Liver (tissue), 9 donors: ENCODE results near the gene CAVIN4. TPM values are rescaled to one million over a fixed set of nuclear protein-coding genes. Genes with fewer than 3 reads are reported as not detected.

Experiments
- DNase-seq: peaks from one replicate; pipeline ENCODE4 v3.0.0-alpha.2; 2017; ENCODE audit warnings: low spot score
- H3K27ac ChIP-seq, 2 donors: one replicate each; pipeline ENCODE4 v1.7.0; 2013; ENCODE audit warnings: inconsistent platforms in 2 of 2, low read length in 2 of 2, control low read depth in 1 of 2, low read depth in 1 of 2, mild to moderate bottlenecking in 1 of 2
- H3K27me3 ChIP-seq, 4 donors: one replicate each; pipeline versions ENCODE4 v1.6.1 to v1.7.0; 2013; ENCODE audit warnings: low read length in 3 of 4, inconsistent platforms in 1 of 4, mild to moderate bottlenecking in 1 of 4, moderate library complexity in 1 of 4; ENCODE audit not compliant: control insufficient read depth in 4 of 4, insufficient read depth in 4 of 4
- H3K36me3 ChIP-seq, 4 donors: one replicate each; pipeline versions ENCODE4 v1.6.1 to v1.7.0; 2013; ENCODE audit warnings: low read length in 3 of 4, mild to moderate bottlenecking in 3 of 4, low read depth in 1 of 4, moderate library complexity in 1 of 4; ENCODE audit not compliant: control insufficient read depth in 4 of 4, insufficient read depth in 3 of 4
- H3K4me1 ChIP-seq, 4 donors: one replicate each; pipeline versions ENCODE4 v1.6.1 to v1.7.0; 2013; ENCODE audit warnings: low read length in 3 of 4, mild to moderate bottlenecking in 3 of 4, moderate library complexity in 1 of 4; ENCODE audit not compliant: control insufficient read depth in 4 of 4, insufficient read depth in 4 of 4
- H3K4me3 ChIP-seq, 3 donors: one replicate each; pipeline versions ENCODE4 v1.6.1 to v1.7.0; 2013; ENCODE audit warnings: low read length in 3 of 3, control low read depth in 1 of 3, low read depth in 1 of 3, mild to moderate bottlenecking in 1 of 3
- H3K9ac ChIP-seq, 2 donors: one replicate each; pipeline ENCODE4 v1.7.0; 2013; ENCODE audit warnings: low read length in 2 of 2, mild to moderate bottlenecking in 2 of 2, moderate library complexity in 2 of 2, control low read depth in 1 of 2, low read depth in 1 of 2
- H3K9me3 ChIP-seq, 4 donors: one replicate each; pipeline versions ENCODE4 v1.6.1 to v1.7.0; 2013; ENCODE audit warnings: low read length in 3 of 4; ENCODE audit not compliant: control insufficient read depth in 4 of 4
- EGR1 ChIP-seq, 2 donors: IDR thresholded peaks; 2 replicates each; pipeline ENCODE4 v1.6.1; 2016 to 2018; ENCODE audit warnings: antibody characterized with exemption in 2 of 2, low read depth in 2 of 2
- FOXA1 ChIP-seq: IDR thresholded peaks from 2 replicates; pipeline ENCODE4 v1.6.1; 2016; ENCODE audit warnings: antibody characterized with exemption
- FOXA2 ChIP-seq: IDR thresholded peaks from 2 replicates; pipeline ENCODE4 v1.6.1; 2016; ENCODE audit warnings: antibody characterized with exemption
- GABPA ChIP-seq, 2 donors: IDR thresholded peaks in 1 of 2; conservative IDR thresholded peaks in 1 of 2; 2 replicates each; pipeline ENCODE4 v1.6.1; 2016; ENCODE audit warnings: antibody characterized with exemption in 2 of 2, mild to moderate bottlenecking in 1 of 2, moderate library complexity in 1 of 2
- HNF4A ChIP-seq, 2 donors: conservative IDR thresholded peaks; 2 replicates each; pipeline ENCODE4 v1.6.1; 2016; ENCODE audit warnings: antibody characterized with exemption in 2 of 2, mild to moderate bottlenecking in 2 of 2
- HNF4G ChIP-seq: IDR thresholded peaks from 2 replicates; pipeline ENCODE4 v1.6.1; 2016; ENCODE audit warnings: antibody characterized with exemption
- JUND ChIP-seq, 2 donors: IDR thresholded peaks; 2 replicates each; pipeline ENCODE4 v1.6.1; 2016; ENCODE audit warnings: antibody characterized with exemption in 2 of 2
- NR2F2 ChIP-seq: IDR thresholded peaks from 2 replicates; pipeline ENCODE4 v1.6.1; 2016; ENCODE audit warnings: antibody characterized with exemption
- RAD21 ChIP-seq, 2 donors: IDR thresholded peaks; 2 replicates each; pipeline ENCODE4 v1.6.1; 2016; ENCODE audit warnings: antibody characterized with exemption in 2 of 2, mild to moderate bottlenecking in 2 of 2
- RXRA ChIP-seq, 2 donors: IDR thresholded peaks; 2 replicates each; pipeline ENCODE4 v1.6.1; 2017 to 2018; ENCODE audit warnings: antibody characterized with exemption in 2 of 2, mild to moderate bottlenecking in 1 of 2
- SP1 ChIP-seq: IDR thresholded peaks from 2 replicates; pipeline ENCODE4 v1.6.1; 2018; ENCODE audit warnings: antibody characterized with exemption, mild to moderate bottlenecking
- TAF1 ChIP-seq: conservative IDR thresholded peaks from 2 replicates; pipeline ENCODE4 v1.6.1; 2016; ENCODE audit warnings: antibody characterized with exemption, mild to moderate bottlenecking
- YY1 ChIP-seq: IDR thresholded peaks from 2 replicates; pipeline ENCODE4 v1.6.1; 2016; ENCODE audit warnings: antibody characterized with exemption, mild to moderate bottlenecking
- WGBS: extraction: QIAGEN DNeasy Blood & Tissue Kit; methylation state at CpG from one replicate; pipeline ENCODE4 v1.1.7; 2013; 5-methylcytosine and 5-hydroxymethylcytosine counted together
- polyA plus RNA-seq, 2 donors: library from polyadenylated mRNA; stranded (reverse) in 1 of 2; unstranded in 1 of 2; fragments of 200-250 nt in 1 of 2; fragments of >200 nt in 1 of 2; fragmentation: Nextera tagmentation in 1 of 2; extraction: Ambion mirVana in 1 of 2; gene quantifications; one replicate each; pipeline versions ENCODE4 v1.2.1 to v1.2.3, GENCODE V29; 2013 to 2015
- total RNA-seq, 2 donors: library from RNA; depleted of rRNA; stranded (reverse); fragments of >200 nt; gene quantifications; one replicate each; pipeline ENCODE4 v1.2.3, GENCODE V29; 2014
- TF ChIP-seq, protein P1 (sequence below): IDR thresholded peaks from 2 replicates; pipeline ENCODE4 v1.6.1; 2016; ENCODE audit warnings: antibody characterized with exemption, mild to moderate bottlenecking
- TF ChIP-seq, protein P2 (sequence below): IDR thresholded peaks from 2 replicates; pipeline ENCODE4 v1.6.1; 2016; ENCODE audit warnings: antibody characterized with exemption
- TF ChIP-seq, protein P3 (sequence below): fragments of 150-350 bp; IDR thresholded peaks from 2 replicates; pipeline ENCODE4 v1.5.1; 2017; ENCODE audit warnings: improper control_type of control experiment, low read depth, low read length; ENCODE audit not compliant: missing input control
- TF ChIP-seq, protein P4 (sequence below): IDR thresholded peaks from 2 replicates; pipeline ENCODE4 v1.6.1; 2016; ENCODE audit warnings: antibody characterized with exemption
- TF ChIP-seq, protein P5 (sequence below): IDR thresholded peaks from 2 replicates; pipeline ENCODE4 v1.6.1; 2016; ENCODE audit warnings: antibody characterized with exemption
- donor health status: healthy.
- donor health status: healthy.
- donor health status: healthy.
- donor health status: healthy.
- donor health status: healthy.

Gene CAVIN4
- total and polyA plus RNA-seq, 4 donors, result 0.05 to 0.08 (median 0.06) TPM

DNA sequence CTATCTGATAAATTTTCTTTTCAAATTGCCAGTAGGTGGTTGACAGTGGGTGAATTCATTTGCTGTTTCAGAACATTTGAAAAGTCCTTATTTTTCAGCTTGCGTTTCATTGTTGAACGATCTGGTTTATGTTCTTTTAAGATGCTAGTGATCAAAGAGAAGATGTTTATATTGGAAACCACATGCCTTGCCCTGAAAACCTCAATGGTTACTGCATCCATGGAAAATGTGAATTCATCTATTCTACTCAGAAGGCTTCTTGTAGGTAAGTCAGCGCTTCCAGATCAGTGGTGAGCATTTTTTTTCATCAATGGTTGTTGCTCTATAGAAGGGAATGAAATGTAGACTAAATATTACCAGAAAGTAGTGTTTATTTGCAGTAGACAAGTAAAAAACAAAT, 16.6 kb upstream of the CAVIN4 start:
- Histone ChIP-seq H3K9me3 (no peaks in the 10 kb centered on the region), H3K9ac (no peak overlapping the region), H3K4me1 (peaks cover 0 to 6% (median 0%) of the 10 kb centered on the region in 4 donors), H3K27ac (no peak overlapping the region), H3K4me3 (no peak overlapping the region), H3K36me3 (no peaks in the 10 kb centered on the region), H3K27me3 (no peaks in the 10 kb centered on the region)
- no peak for TF ChIP-seq JUND (IDR thresholded peaks at IDR 0.05)
- no peak for TF ChIP-seq NR2F2
- TF ChIP-seq RXRA (IDR thresholded peaks at IDR 0.05), result no peak
- TF ChIP-seq, protein P1, sequence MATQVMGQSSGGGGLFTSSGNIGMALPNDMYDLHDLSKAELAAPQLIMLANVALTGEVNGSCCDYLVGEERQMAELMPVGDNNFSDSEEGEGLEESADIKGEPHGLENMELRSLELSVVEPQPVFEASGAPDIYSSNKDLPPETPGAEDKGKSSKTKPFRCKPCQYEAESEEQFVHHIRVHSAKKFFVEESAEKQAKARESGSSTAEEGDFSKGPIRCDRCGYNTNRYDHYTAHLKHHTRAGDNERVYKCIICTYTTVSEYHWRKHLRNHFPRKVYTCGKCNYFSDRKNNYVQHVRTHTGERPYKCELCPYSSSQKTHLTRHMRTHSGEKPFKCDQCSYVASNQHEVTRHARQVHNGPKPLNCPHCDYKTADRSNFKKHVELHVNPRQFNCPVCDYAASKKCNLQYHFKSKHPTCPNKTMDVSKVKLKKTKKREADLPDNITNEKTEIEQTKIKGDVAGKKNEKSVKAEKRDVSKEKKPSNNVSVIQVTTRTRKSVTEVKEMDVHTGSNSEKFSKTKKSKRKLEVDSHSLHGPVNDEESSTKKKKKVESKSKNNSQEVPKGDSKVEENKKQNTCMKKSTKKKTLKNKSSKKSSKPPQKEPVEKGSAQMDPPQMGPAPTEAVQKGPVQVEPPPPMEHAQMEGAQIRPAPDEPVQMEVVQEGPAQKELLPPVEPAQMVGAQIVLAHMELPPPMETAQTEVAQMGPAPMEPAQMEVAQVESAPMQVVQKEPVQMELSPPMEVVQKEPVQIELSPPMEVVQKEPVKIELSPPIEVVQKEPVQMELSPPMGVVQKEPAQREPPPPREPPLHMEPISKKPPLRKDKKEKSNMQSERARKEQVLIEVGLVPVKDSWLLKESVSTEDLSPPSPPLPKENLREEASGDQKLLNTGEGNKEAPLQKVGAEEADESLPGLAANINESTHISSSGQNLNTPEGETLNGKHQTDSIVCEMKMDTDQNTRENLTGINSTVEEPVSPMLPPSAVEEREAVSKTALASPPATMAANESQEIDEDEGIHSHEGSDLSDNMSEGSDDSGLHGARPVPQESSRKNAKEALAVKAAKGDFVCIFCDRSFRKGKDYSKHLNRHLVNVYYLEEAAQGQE, result no peak
- TF ChIP-seq SP1, result no peak
- TF ChIP-seq, protein P2, sequence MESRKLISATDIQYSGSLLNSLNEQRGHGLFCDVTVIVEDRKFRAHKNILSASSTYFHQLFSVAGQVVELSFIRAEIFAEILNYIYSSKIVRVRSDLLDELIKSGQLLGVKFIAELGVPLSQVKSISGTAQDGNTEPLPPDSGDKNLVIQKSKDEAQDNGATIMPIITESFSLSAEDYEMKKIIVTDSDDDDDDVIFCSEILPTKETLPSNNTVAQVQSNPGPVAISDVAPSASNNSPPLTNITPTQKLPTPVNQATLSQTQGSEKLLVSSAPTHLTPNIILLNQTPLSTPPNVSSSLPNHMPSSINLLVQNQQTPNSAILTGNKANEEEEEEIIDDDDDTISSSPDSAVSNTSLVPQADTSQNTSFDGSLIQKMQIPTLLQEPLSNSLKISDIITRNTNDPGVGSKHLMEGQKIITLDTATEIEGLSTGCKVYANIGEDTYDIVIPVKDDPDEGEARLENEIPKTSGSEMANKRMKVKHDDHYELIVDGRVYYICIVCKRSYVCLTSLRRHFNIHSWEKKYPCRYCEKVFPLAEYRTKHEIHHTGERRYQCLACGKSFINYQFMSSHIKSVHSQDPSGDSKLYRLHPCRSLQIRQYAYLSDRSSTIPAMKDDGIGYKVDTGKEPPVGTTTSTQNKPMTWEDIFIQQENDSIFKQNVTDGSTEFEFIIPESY, result no peak
- TF ChIP-seq, protein P3, sequence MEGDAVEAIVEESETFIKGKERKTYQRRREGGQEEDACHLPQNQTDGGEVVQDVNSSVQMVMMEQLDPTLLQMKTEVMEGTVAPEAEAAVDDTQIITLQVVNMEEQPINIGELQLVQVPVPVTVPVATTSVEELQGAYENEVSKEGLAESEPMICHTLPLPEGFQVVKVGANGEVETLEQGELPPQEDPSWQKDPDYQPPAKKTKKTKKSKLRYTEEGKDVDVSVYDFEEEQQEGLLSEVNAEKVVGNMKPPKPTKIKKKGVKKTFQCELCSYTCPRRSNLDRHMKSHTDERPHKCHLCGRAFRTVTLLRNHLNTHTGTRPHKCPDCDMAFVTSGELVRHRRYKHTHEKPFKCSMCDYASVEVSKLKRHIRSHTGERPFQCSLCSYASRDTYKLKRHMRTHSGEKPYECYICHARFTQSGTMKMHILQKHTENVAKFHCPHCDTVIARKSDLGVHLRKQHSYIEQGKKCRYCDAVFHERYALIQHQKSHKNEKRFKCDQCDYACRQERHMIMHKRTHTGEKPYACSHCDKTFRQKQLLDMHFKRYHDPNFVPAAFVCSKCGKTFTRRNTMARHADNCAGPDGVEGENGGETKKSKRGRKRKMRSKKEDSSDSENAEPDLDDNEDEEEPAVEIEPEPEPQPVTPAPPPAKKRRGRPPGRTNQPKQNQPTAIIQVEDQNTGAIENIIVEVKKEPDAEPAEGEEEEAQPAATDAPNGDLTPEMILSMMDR, result no peak
- no peak for TF ChIP-seq FOXA1
- TF ChIP-seq TAF1, result no peak
- TF ChIP-seq, protein P4, sequence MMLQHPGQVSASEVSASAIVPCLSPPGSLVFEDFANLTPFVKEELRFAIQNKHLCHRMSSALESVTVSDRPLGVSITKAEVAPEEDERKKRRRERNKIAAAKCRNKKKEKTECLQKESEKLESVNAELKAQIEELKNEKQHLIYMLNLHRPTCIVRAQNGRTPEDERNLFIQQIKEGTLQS, result no peak
- TF ChIP-seq, protein P5, sequence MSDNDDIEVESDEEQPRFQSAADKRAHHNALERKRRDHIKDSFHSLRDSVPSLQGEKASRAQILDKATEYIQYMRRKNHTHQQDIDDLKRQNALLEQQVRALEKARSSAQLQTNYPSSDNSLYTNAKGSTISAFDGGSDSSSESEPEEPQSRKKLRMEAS, result no peak
- no peak for TF ChIP-seq RAD21 (IDR thresholded peaks at IDR 0.05)
- TF ChIP-seq GABPA (IDR thresholded peaks at IDR 0.05 in 1 of 2, conservative IDR thresholded peaks at IDR 0.05 in 1 of 2), result no peak
- no peak for TF ChIP-seq HNF4G
- no peak for DNase-seq
- WGBS, result 90% methylated on average over 3 of the region's 3 CpGs

DNA sequence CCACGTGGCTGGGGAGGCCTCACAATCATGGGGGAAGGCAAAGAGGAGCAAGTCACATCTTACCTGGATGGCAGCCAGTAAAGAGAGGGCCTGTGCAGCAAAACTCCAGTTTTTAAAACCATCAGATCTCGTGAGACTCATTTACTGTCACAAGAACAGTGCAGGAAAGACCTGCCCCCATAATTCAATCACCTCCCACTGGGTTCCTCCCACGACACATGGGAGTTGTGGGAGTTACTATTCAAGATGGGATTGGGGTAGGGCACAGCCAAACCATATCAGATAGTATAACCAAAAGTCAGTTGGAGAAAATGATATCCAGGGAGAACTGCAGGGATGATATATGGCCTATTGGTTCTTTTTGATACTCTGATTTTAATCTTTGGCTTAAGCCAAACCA, 10.0 kb upstream of the CAVIN4 start:
- H3K4me3 ChIP-seq, result no peak overlapping the region
- no peaks in the 10 kb centered on the region for H3K4me1 ChIP-seq
- no peak overlapping the region for H3K9ac ChIP-seq
- WGBS, result 86% methylated on average over 3 of the region's 3 CpGs
- no peak overlapping the region for H3K27ac ChIP-seq
- H3K27me3 ChIP-seq, result no peaks in the 10 kb centered on the region
- no peak for DNase-seq
- no peaks in the 10 kb centered on the region for H3K9me3 ChIP-seq
- H3K36me3 ChIP-seq, result no peaks in the 10 kb centered on the region
- no peak for TF ChIP-seq RXRA (IDR thresholded peaks at IDR 0.05)
- TF ChIP-seq EGR1 (IDR thresholded peaks at IDR 0.05; ENCODE audit: low read depth in 2 of 2), result no peak
- TF ChIP-seq, protein P1, result no peak
- no peak for TF ChIP-seq GABPA (IDR thresholded peaks at IDR 0.05 in 1 of 2, conservative IDR thresholded peaks at IDR 0.05 in 1 of 2)
- TF ChIP-seq FOXA2, result no peak
- no peak for TF ChIP-seq FOXA1
- TF ChIP-seq SP1, result no peak
- TF ChIP-seq, protein P2, result no peak
- TF ChIP-seq HNF4A (conservative IDR thresholded peaks at IDR 0.05), result no peak
- TF ChIP-seq TAF1, result no peak
- no peak for TF ChIP-seq RAD21 (IDR thresholded peaks at IDR 0.05)
- TF ChIP-seq YY1, result no peak
- TF ChIP-seq HNF4G, result no peak
